NAMALWA (cell line): ENCODE results near the gene SCAMP3.
"Not testable (repeated sequence)": the region's sequence is repeated elsewhere in the genome, so short reads cannot be mapped to it uniquely, and the experiment has no call there.

Experiments
- DNase-seq: peaks from one replicate; pipeline ENCODE4 v3.0.0-alpha.2; 2015; ENCODE audit warnings: low spot score

Gene SCAMP3

DNA sequence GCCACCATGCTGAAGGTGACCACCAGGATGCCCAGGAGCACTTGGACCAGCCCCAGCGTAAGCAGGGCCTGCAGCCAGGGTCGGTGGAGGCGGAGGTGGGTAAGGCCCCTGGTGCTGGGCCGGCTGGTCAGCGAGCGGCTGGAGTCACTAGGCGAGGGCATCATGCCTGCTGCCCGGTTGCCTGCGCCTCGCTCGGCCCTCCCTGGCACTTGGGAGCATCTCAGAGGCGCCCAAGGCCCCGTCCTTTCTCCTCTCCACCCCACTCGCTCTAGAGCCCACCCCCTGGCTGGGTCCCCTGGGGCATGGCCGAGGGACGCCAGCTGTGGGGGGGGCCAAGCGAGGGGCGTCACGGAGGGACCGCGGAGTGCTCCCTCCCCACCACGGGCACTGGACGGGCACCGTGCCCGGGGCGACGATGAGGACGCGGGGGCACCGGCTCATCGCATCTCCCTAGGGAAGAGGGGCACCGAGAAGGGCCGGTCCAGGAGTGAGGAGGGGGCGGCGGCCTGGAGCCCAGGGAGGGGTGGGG is 7.4 kb downstream of the SCAMP3 start:
- DNase-seq: no peak

DNA sequence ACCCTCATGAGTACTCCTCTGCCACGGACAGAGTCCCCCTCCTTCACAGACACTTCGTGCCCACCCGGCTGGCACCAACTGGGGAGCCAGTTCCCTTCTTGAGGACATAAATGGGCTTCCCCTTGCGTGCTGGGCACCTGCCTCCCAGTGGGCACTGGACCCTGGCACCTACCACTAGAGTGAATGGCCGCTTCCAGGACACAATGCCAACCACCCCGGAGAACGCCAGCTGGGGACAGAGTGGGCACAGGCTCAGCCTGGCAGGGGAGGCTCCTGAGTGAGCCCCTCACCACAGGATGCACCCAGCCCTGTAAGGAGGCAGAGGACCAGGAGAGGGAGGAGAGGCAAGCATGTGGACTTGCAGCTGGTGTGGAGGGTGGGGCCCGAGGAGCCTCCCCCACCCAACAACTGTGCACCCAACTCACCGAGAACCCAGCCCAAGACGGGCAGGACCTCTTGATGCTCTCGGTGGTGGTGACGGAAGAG is 7.9 kb downstream of the SCAMP3 start:
- DNase-seq: no peak

DNA sequence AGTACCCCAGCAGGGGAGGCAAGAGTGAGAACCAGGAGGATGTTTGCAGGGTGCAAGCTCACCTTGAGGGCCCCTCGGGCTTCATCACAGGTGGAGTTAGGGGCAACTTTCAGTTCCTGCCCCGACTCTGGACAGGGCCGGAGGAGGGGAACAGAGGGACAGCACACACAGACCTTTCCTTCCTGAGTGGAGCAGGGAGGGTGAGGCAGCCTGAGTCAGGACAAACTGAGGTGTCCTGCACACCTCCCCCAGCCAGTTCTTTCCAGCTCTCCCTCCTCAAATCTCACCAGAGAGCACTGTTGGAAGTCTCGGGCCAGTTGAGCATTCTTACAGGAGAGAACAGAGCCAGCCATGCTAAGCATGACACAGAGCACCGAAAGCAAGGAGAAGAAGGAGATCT is 8.4 kb downstream of the SCAMP3 start:
- no peak for DNase-seq

DNA sequence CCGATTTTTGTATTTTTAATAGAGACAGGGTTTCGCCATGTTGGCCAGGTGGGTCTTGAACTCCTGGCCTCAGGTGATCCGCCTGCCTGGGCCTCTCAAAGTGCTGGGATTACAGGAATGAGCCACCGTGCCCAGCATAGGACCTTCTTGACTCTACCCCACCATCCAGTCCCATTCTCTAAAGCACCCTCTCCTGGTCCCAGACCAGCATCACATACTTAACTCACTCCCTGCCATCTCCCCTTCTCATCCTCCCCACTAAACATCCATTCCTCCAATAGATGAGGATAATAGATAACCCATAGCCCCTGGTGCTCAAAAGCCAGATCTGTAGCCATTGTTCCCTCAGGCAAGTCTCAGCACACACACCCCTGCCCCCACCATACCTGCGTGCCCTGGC is 9.0 kb downstream of the SCAMP3 start:
- no peak for DNase-seq

DNA sequence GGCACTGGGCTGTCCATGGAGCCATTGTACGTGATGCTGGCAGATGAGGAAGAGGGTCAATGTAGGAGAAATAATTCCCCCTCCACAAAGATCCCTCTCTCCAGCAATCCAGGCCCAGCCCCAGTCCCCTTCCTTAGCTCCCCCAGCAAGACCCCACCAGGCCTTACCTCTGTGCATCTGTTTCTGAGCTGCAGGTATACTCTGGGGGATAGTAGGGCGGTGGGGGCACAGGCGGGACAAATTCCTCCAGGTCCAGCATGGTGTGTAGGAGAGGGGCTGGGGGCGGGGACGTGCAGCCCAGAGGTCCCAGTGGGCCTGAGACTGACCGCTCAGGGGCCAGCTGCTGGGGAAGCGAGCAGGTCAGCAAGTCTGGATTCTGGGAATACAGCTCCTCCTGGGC is 10.6 kb downstream of the SCAMP3 start:
- DNase-seq: no peak

DNA sequence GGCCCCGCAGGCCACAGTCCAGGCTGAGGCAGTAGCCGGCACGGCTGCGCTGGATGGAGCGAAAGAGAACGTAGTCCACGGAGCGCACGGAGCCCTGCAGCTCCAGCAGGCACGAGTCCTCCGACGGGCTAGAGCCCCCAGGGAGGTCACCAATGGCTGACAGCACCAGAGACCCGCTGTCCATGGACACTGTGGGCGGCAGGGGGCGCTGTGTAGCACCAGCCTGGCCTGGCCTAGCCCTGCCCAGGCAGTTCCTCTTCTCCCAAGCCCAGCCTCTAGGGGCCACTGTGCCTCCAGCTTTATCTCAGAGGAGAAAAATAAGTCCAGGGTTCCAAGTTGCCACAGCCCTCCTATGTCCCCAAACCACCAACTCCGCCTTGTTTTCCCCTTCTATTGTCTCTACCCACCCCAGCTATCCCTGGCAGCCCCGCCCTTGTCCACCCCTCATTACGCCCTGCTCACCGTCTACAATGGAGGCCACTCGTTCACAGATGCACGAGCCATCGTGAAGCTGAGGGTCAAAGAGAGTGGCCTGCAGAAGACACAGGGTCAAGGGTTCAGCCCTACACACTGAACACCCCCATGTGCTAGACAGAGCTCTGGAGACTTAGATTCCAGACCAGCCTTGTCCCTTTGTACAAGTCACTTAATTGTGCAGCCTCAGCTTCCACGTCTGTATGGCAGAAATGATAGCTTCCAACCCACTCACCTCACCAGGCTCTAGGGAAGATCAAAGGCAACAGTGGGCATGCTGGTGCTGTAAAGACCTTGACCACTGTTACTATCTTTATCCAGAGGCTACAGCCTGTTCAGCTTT is 11.3 kb downstream of the SCAMP3 start:
- DNase-seq: peak; percentile 99

DNA sequence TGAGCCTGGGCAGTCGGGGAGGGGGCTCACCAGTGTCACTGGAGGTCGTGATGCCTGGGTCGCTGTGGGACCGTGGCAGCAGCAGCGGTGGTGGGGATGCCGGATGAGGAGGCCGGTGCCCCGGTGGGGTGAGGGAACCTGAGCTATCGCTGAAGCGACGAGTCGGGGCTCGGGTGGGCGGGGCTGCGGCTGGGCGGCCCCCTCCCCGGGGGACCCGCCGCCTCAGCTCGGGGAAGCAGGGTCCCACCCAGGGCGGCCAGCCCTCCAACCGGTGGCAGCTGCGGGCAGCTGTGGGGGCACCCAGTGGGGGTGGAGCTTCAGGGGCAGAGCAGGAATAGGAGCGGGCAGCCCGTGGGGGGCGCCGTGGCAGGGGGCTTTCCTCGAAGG is 11.9 kb downstream of the SCAMP3 start:
- no peak for DNase-seq

DNA sequence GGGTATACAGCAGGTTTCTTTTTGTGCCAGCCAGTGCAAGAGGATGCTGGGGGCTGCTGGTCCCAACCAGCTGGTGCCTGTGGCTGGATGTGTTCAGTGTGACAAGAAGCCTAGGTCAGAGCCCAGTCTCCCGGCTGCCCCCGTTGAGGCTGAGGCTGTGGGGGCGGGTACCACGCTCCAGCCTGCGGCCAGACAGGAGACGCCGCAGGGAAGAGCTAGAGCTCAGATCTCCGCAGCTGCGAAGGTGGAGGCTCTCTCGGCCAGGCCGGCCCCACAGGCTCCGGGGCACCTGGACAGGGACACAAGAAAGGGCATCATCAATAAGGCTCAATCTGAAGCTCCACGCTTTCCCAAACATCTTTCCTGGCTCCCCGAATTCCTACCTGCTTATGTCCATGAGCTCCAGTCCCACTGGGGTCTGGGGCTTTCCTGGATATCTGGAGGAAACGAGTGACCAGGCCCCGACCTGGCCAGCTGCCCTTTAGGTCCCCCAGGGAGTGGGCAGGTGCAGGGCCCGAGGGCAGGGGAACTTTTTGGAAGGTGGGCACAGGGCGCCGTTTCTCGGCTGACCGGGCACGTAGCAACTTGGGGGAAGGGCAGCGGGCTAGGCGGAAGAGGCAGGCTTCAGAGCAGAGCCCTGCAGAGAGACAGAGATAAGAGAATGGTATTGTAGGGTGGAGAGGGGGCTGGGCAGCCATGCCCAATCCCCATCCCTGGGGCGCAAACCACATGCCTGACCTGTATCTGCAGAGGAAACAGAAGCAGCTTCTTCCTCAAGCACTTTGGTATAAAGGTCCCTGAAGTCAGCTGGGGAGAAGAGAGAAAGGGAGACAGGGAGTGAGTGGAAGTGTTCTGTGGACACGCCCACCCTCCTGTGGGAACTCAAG is 14.2 kb downstream of the SCAMP3 start:
- DNase-seq: no peak

DNA sequence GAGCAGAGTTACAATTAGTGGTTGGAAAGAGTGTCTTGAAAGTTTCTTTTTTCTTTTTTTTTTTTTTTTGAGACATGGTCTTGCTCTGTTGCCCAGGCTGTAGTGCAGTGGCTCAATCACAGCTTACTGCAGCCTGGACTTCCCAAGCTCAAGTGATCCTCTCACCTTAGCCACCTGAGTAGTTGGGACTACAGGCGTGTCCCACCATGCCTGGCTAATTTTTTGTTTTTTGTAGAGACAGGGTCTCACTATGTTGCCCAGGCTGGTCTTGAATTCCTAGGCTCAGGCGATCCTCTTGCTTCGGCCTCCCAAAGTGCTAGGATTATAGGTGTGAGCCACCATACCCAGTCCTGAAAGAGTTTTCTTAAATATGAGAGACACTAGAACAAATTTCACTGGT is 15.4 kb downstream of the SCAMP3 start:
- not testable (repeated sequence) for DNase-seq

DNA sequence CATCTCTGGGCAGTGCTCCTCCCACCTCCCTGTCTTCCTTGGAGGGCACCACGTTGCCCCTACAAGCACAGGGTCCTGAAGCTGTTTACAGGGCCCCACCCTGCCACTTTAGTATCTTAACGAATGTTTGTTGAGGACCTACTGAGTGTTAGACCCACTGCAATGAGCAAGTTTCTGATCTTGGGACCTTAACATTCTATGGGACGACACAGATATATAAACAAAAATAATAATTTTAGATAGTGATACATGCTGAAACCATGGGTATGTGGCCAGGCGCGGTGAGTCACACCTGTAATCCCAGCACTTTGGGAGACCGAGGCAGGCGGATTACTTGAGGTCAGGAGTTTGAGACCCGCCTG is 17.0 kb downstream of the SCAMP3 start:
- DNase-seq: no peak

DNA sequence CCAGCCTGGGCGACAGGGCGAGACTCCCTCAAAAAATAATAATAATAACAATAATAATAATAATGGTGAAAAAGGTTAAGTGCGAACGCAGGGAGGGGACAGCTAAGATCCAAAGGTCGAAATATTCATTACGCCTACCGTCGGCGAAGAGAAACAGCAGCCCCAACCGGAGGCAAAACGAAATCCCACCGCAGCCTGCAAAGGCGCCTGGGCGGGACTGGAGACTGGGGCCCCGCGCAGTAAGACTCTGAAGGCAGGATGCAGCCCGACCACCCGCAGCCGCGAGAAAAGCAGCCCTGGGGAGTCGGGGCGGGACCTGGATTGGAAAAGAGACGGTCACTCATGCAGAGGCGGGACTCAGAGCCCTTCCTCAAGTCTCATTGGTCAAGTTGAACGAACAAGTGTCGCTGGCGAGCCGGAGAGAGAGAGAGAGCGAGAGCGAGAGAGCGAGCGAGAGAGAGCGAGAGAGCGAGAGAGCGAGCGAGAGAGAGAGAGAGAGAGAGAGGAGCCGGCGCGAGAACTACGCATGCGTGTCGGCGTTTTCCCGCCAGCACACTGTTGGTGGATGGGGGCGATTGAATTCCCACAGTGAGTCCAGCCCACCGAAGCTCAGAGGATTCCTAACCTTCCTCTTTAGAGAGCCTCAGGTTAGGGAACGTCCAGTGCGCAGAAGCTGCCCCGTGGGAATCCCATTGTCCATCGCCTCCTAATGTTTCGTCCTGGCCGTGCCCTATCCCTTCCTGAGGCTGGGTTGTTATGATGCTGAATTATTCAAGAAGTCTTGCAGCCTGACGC is 17.6 kb downstream of the SCAMP3 start:
- peak; percentile 100 for DNase-seq

DNA sequence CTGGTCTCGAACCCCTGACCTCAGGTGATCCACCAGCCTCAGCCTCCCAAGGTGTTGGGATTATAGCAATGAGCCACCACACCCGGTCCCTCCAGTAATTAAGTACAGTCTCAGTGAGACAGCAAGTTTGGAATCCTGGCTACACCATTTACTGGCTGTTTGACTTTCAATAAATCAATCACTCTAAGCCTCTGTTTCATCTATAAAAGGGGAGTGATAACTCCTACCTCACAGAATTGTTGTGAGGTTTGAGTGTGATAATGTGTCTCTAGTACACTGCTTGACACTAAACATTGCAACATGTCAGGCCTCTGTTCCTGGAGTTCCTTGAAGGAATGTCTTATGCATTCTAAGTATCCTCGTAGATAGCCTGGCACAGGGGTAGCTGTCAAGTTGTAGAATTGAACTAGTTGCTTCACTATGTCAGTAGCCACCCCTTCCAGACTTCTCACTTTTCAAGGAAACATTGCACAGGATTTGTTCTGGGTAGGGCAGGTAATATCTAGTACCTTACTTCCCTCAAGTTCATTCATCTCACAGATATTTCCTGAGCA is 19.3 kb downstream of the SCAMP3 start:
- DNase-seq: no peak

DNA sequence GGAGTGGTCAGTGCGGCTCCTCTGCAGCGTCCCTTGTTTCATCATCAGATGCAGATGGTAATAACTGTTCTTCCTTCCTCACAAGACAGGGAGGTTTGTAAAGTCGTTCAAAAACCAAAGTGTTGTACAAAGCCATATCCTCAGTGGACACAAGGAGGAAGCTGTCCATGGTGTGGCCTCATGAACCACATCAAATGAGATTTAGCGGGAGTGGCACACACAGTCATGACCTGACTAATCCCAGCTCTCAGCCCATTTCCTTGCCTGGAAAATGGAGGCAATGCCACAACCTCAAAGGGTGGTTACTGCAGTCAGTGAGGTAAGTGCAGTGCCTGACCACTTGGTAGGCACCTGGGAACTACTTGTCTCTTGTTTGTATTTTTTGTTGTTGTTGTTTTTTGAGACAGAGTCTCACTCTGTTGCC is 20.3 kb downstream of the SCAMP3 start:
- no peak for DNase-seq

DNA sequence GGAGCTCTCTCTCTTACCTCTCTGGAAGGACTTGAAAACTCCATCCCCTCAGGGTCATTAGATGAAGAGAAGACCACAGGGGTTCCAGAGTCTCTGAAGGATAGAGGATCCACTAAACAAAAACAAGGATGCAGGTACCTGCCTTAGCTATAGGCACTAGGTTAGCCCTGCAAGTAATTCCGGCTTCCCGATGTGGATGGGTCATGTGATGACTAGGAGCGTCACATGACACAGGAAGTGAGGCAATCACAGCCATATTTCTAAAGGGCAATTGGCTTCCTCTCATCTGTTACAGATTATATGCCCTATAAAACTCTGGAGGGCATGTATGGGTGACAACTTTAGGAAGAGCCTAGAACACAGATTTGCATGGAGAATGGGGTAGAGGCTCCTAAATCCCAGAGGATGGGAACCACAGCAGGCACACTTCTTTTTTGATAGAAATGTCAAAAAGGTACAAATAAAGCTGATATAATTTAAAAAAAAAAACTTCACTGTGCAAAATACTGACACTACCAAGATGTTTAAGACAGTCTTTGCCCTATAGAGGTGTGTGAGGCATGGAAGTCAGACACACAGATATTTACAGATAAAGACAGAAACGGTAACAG is 21.0 kb downstream of the SCAMP3 start:
- DNase-seq: peak; percentile 92

DNA sequence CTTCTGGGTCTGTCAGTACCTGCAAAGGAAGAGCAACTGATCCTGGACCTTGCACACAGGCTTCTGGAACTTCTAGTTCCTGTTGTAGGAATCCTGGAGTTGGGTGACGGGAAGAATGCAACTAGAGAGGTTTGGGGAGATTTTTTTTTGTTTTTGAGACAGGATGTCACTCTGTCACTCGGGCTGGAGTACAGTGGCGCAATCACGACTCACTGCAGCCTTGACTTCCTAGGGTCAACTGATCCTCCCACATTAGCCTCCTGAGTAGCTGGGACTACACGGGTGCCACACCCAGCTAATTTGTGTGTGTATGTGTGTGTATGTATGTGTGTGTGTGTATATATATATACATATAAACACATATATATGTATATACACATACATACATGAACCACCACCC is 25.7 kb downstream of the SCAMP3 start:
- DNase-seq: no peak

DNA sequence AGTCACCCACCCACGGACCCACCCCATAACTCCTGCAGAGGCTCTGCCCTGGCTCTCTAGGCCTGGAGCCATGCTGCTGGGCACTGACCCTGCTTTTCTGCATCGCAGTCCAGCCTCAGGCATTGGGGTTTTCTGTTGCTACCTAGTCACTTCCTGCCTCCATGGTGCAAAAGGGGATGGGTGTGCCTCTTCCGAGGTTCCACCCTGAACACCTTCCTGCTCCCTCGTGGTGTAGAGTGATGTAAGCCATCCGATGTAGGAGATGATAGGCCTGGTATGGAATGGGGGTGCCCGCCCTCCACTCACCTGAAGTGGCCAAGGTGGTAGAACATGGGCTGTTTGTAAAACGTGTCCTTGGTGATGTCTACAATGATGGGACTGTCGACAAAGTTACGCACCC is 26.8 kb downstream of the SCAMP3 start:
- DNase-seq: not testable (repeated sequence)

DNA sequence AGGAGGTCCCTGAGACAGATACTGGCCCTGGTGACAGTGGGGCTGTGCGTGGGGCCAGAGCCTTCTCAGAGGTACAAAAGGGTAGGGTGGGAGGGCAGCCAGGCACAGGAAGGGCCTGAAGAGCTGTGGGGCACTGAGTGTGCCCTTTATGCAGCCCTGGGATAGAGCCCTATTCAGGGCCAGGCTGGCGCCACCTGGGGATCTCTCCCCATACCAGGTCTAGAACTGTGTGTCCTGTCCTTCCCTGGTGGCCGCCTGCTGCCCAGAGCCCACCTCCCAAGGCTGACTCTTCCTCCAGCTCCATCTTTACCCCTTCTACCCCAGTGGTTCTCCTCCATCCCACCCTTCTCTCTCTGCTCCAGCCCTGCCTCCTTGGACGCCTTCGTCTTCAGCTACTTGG is 28.7 kb downstream of the SCAMP3 start:
- not testable (repeated sequence) for DNase-seq

DNA sequence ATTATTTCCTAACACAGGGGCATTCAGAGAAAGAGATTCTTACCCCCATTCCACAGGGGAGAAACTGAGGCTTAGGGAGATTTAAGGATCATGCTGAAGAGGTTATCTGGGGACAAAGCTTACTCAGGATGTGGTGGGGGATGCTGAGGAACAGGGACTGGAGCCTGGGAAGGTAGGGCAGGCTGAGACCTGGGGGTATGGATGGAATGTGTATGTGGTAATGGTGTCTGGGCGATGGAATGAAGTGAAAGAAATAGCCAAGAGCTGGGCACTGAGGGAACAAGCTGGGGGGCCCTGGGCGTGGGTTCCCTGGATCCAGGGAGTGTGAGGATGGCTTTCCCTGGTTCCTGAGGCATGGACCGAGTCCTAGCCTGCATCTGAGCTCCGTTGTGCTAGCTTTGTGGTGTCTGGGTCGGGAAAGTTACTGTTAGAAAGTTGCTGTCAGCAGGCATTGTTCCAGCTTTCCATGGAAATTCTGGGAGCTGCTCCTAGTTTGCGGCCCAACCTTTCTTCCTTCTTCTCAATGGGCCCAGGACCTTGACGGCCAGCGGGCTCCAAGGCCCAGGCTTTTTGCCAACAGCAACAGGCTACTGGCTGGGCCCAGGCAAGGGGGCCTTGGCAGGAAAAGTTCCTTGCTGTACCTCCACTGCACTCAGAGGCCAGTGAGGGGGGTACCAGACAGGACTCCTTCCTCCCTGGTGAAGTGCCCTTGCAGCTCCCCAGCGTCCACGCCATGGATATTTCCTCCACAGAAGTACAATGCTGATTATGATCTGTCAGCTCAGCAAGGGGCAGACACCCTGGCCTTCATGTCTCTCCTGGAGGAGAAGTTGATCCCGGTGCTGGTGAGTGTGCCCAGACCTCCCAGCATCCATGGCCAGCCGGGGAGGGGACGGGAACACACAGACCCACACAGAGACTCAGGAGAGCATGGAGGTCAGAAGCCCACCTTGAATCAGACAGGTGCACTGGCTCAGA is 29.9 kb downstream of the SCAMP3 start:
- DNase-seq: not testable (repeated sequence)

DNA sequence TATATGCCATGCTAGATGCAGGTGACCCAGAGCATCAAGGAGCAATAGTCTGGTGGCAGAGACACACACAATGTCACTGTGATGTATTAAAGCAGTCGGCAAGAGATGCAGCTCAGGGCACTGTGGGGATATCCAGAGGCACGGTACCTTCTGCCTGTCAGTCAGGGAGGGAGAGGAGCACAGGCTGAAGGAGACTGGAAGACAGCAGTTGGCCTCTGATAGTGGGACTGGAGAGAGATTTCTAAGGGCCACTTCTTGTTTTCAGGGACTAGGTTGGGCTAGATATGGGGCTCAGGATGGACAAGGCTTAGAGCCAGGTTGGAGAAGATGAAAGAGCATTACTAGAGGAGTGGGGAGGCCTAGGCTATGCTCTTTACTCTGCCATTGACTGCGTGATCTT is 30.9 kb downstream of the SCAMP3 start:
- DNase-seq: not testable (repeated sequence)

DNA sequence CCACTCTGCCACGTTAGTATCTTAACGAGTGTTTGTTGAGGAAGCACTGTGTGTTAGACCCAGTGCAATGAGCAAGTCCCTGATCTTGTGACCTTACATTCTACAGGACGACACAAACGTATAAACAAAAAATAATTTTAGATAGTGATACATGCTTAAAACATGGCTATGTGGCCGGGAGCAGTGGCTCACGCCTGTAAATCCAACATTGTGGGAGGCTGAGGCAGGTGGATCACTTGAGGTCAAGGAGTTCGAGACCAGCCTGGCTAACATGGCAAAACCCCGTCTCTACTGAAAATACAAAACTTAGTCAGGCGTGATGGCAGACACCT is 34.1 kb downstream of the SCAMP3 start:
- no peak for DNase-seq
